Left renal pelvis (tissue), 4 donors: ENCODE results near the gene TMEM229A. TPM values are rescaled to one million over a fixed set of nuclear protein-coding genes. Genes with fewer than 3 reads are reported as not detected.
"Not testable (repeated sequence)": the region's sequence is repeated elsewhere in the genome, so short reads cannot be mapped to it uniquely, and the experiment has no call there.

Experiments
- DNase-seq, 4 donors: peaks; one replicate each; pipeline ENCODE4 v3.0.0-alpha.2; 2013; ENCODE audit warnings: low read depth in 4 of 4, low spot score in 3 of 4
- polyA plus RNA-seq, 4 donors: library from polyadenylated mRNA; unstranded; fragments of 120-200 nt; gene quantifications; one replicate each; pipeline ENCODE4 v1.2.1, GENCODE V29; 2013; ENCODE audit not compliant: insufficient read length in 4 of 4

TMEM229A gene
- under 1 TPM; 0.08 to 0.53 (median 0.14) TPM for polyA plus RNA-seq

DNA sequence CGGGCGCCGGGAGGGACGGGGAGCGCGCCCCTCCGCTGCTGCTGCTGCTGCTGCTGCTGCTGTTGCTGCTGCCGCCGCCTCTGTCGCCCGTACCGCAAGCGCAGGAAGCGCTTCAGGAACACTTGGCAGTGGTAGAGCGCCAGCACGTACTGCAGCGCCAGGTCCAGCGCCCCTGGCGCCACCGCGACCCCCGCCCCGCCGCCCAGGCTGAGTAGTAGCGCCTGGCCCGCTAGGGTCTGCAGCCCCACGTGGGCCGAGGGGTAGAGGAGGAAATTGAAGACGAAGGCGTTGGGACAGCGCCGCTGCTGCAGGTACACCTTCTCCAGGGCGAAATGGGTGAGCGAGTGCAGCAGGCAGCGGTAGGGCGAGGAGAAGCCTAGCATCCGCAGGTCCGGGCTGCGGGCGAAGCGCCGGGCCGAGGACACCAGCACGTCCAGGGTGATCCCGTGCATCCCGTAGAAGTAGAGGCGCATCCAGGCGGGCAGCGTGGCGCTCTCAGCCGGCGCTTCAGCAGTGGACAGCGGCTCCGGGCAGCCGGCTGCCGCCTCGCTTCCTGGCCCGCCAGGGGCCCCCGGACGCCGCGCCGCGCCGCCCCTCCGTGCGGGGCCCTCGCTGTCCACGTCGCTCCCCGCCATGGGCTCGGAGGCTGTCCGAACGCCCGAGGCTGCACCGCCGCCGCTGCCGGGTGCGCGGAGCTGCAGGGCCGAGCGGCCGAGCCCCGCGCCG, at the start of gene TMEM229A:
Gene TMEM229A (minus strand): TSS at position 699 of the 726 bp plus-strand sequence. CDS start 64 bp downstream, at position 635.
- DNase-seq, result peak in 1 of 4 donors; percentile 36

- not testable (repeated sequence) for DNase-seq
Observed at GRCh38 chr7:124082234-124082633, 49.4 kb upstream of the TMEM229A start.

GRCh38 chr7:124077546-124077945, 44.7 kb upstream of the TMEM229A start:
- no peak for DNase-seq

DNA sequence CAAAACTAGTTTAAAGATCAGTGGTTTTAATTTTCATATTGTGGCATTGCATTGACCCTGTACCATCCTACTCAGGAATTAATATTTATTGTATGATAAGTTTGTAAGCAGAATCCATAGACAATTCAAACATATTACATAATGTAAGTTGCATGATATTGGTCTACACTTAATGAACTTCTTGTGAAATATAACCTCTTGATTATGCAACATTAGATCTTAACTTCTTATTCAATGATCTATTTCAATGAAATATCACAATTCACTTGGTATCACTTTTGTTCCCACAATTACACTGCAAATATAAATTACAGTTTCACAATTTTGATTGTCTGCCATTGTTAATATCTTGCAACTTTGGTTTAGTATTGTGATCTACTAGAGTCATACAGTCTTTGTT, 44.0 kb upstream of the TMEM229A start:
- DNase-seq, result no peak

DNA sequence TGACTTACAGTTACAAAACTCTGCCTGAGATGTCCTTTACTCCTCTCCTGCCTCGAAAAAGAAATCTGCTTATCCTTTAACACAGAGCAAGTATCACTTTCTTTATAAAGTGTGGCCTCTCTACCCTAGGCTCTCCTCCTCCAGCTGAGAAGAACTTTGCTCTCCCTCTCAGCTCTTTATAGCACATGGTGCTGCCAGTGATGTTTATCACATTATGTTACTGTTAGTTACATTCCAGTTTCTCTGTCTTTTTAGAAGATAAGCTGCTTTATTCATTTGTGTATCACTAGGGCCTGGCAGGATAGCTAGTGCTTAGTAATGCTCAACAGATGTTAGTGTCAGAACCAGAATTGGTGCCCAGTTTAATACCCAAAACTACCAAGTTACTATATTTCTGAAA, 41.1 kb upstream of the TMEM229A start:
- DNase-seq, result no peak

DNA sequence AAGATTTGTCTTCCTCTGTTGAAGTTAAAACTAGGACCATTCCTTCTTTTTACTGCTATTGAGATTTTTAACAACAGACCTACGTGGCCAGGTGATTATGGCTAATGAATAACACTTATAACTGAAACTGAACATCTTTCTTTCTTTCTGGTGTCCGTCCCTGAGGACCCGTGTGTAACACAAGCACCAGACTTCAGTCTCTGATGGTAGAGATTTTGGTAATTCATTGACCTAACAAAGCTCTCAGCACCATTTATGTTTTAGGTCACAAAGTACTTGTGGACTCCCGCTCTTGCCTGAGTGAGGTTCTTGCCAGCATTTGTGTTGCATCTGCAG, 40.4 kb upstream of the TMEM229A start:
- no peak for DNase-seq

DNA sequence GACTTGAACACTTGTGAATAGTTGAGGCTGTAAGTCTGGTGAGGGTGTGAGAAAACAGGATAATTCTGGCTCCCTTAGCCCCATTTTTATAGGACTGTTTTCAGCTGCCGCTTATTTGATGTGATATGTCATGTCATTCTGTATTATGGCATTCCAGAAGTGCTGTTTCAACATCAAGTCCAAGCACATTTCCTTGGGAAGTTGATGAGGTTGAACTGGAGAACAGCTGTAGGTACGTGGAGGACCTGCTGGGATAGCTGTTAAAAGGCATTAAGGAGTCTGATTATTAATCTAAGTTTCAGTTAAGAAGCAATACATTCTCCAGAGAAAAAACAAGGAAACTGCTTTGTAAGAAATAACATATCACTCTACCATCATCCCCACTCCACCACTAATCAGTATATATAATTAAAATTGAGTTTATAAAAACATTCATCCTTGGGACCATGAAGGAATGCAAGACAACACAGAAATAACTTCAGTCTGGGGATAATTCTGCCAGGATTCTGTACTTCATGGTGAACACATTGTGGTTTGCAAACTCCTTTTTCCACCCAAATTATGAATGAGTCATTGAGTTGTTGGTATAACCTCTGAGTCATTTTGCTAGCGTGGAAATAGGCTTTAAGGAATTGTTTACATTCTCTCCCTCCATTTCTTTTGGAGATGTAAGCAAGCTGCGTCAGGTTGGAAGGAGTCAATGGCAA, 39.9 kb upstream of the TMEM229A start:
- no peak for DNase-seq

DNA sequence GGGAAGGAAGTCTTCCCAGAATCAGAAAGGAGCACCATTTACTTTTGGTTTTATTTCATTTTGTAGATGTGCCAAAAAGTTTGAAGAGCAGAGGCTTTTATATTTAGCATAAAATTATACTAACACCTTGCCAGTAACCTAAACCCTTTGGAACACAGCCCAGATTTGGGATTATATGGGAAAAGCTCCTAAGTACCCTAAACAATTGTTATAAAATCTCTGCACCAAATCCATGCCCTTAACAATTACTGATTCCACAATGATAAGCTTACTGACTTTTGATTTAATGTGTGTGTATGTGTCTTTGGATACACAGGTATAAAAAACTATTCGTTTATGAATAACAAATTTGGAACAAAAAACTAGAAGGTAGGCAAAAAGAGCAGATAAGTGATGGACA, 39.0 kb upstream of the TMEM229A start:
- no peak for DNase-seq

DNA sequence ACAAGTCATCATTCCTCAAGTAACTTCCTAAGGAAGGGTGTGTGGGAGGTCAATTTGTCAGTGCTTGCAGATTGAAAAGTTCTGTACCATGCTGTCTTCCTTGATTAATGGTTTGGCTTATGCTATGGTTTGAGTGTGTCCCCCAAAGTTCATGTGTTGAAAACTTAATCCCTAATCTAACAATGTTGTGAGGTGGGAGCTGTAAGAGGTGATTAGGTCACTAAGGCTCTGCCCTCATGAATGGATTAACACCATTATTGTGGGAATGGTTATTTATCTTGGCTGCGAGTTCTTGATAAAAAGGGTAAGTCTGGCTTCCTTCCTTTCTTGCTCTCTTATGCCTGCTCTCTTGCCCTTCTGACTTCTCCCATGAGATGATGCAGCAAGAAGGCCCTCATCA, 29.3 kb upstream of the TMEM229A start:
- no peak for DNase-seq

DNA sequence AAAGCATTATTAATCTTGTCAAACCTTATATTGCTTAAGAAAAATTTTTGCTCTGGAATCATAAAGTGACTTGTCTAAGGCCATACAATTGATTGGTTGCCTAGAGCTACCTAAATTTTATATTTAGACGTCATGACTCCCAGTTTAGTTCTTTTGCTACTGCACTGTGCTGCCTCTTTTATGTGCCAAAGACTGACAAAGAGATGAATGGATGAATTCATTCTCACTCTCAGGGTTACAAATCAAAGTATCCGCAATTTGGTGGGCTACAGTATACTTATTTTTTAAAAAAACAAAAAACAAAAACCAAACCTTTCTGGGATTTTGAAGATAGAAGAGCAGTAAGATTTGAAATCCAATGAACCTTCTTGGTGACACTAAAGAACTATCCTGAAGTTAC, 27.7 kb upstream of the TMEM229A start:
- no peak for DNase-seq

GRCh38 chr7:124059375-124059774, 26.5 kb upstream of the TMEM229A start:
- no peak for DNase-seq

DNA sequence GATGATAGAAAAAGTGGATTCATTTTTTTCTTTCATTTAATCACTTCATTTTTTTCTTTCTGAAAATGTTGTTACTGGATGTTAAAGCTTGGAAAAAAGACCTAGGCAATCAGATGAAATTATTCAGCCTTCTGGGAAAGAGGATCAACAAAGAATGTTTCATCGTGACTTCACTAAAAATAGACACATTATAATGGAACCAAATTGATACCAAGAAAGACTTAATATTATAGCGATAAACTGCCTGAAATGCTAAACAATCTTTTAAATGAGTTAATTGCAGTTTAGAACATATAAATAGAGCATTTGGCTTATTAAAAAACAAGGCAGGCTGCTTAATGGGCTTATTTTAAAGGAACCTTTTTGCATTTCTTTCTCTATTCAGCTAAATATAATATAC, 25.6 kb upstream of the TMEM229A start:
- DNase-seq, result no peak

DNA sequence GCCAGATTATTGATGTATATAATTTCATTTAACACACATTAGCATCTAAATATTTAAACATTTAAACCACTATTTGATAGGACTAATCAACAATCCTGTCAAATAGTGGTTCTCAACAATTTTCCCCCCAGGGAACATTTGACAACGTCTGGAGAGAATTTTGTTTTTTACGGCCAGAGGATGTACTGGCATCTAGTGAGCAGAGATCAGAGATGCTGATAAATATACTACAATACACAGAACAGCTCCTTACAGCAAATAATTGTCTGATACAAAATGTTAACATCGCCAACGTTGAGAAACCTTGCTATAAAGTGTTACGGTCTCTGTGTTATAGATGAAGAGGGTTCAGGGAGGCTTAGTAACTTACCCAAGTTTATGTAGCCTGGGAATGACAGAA, 25.0 kb upstream of the TMEM229A start:
- no peak for DNase-seq

GRCh38 chr7:124056234-124056633, 23.4 kb upstream of the TMEM229A start:
- DNase-seq, result no peak

DNA sequence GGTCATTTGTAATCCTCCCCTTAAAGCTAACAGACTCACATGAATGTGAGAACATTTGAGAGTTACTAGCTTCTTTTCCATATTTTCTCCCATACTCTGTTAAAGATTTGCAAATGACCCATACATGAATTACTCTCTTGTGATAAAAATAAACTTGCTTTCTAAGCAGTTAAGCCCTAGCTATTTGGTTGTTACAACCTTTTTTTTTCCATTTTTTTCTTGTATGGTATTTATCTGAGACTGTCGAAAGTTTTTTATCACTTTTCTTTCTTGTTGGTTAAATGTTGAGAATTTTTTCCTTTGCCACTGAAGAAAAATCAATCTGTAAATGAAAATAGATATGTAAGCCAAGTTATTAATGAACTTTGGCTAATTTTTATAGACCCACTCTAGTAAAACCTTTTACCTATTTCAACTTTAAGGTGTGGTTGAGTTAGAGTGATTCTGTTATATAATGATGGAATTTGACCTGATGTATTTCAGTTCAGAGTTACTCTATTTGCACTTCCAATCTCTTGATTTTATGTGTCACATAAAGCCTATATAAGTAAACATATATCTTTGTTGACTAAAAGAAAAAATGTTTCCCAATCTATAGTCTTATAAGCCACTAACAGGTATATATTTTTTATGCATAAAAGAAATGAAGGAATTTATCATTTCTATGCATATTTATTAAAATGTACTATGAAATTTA, 19.0 kb upstream of the TMEM229A start:
- no peak for DNase-seq

GRCh38 chr7:124042826-124043225, 10.0 kb upstream of the TMEM229A start:
- no peak for DNase-seq

GRCh38 chr7:124041439-124041838, 8.6 kb upstream of the TMEM229A start:
- DNase-seq, result no peak

DNA sequence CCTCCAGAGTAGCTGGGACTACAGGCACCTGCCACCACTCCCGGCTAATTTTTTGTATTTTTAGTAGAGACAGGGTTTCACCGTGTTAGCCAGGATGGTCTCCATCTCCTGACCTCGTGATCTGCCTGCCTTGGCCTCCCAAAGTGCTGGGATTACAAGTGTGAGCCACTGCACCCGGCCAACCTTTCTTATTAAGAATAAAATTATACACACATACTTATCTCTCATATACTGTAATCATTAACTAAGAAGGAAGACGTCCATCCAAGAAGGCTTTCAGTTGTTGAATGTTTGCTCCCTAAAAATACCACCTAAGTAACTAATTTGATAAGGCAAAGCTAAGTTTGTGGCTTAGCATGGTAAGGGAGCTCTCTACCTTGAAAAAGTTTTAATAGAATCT, 5.0 kb upstream of the TMEM229A start:
- DNase-seq, result not testable (repeated sequence)

- no peak for DNase-seq
Observed at GRCh38 chr7:124035706-124036105, 2.8 kb upstream of the TMEM229A start.

DNA sequence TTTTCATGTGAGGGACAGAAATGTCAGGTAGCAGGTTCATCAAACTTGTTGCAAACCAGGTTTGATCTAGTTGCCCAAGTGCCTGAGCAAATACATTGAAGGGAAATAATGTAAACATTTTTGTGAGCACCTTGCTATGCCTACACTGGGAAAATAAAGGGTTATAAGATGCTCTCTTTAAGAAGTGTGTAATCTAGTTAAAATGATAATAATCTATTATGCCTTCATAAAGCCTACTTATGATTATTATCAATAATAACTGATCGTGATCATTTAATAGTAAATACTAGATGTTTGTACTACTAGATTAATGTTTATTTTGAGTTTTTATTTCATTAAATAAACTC, 1.9 kb upstream of the TMEM229A start:
- no peak for DNase-seq

DNA sequence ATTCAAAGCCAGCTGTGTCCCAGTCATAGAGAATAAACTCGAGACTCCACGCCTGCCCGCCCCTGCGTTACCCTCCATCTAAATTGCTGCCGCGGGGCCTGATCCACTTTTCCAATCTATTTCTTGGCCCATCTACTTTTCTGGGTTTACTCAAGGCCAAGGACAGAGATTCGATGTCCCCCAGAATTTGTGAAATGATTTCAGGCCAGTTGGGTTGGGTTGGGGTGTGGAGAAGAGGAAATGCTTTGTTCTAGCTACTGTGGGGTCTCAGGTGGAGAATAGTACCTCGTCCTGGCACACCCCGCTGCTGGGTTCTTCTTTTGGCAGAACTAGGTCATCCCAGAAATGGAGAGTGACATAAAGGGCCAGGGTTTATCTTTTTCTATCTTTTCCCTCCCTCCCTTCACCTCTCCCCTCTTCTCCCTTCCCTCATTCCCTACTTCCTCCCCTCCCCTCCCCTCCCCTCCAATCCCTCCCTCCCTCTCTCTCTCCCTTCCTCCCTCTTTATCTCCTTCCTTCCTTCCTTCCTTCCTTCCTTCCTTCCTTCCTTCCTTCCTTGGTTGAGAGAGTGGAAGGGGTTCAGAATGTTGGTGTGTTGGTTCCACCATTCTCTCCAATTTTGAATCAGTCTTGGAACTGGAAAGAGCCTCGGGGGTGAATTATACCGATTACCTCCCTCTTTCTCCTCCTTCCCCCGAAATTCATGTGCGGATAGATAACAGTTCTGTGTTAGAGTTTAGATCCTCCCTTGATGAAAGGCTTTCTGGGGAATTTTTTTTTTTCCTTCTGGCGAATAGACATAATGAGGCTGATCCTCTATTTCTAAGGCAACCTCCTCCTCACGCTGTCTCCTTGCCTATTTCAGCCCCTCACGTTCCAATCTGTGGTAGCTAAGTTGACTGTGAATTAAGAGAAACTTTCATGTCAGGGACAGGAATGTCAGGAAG, 1.2 kb upstream of the TMEM229A start:
- no peak for DNase-seq
